HG02642 (cell line): ENCODE data around the gene AUTS2.
"Not testable (repeated sequence)": the region's sequence is repeated elsewhere in the genome, so short reads cannot be mapped to it uniquely, and the experiment has no call there.

Source experiments
- ATAC-seq: cut with Tn5 transposase; IDR thresholded peaks from one replicate; pipeline ENCODE4 v1.9.1; 2021; ENCODE audit warnings: mild to moderate bottlenecking; ENCODE audit not compliant: unreplicated experiment, poor library complexity

Gene AUTS2

GRCh38 chr7:70340236-70340635 is 742.0 kb downstream of the AUTS2 start:
- no peak for ATAC-seq

DNA sequence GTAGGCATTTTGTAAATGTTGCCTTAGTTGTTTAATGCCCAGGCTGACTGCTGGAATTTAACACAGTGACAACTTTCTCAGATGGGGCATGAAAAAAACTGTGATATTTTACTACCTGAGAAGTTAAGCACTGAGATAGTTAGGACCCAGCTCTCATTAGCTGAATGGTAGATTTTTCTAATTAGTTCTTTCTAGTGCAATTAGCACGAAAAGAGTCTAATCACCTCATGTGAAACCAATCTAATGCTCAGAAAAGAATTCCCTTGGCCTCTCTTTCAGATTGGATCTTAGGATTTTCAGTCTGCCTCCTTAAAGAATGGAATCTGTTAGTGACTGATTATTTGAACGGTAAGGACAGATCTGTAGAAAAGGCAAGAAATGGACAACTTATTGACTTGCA is 743.2 kb downstream of the AUTS2 start:
- ATAC-seq = no peak

DNA sequence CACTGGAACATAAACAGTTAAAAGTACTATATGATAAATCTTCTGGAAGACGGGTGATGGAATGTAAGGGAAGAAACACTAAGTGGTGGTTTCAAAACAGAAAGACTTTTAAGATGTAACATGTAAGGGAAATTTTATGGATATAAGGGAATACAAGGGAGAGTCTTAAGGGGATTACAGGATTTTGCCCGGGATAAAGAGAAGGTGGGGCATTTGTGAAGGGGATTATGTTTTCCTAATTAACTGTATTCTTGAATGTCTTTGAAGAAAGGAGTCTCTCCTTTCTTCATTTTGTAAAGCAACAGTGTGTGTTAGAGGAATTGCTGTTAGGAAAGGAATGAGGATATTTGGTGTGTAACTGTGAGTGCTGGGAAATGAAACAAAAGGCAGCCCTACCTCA is 745.2 kb downstream of the AUTS2 start:
- no peak for ATAC-seq

DNA sequence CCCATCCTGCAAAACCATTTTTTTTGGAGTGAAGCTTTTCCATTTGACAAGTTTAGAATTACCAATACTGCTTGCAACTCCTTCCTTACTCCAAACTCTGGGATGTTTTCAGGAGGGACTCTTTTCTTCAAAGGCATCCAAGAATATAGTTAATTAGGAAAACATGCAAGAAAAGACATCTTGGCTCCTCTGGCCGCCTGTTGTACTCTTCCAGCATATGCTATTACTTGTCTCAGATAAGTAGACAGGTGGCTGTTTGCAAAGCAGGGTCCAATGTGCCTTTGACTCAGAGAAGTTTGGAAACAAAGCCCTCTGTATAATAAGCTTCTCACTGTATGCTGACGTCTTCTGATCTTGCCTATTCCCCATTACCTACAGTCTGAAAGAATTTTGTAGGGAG is 746.5 kb downstream of the AUTS2 start:
- no peak for ATAC-seq

GRCh38 chr7:70346844-70347462 is 748.7 kb downstream of the AUTS2 start:
- no peak for ATAC-seq

GRCh38 chr7:70347463-70348254 is 749.4 kb downstream of the AUTS2 start:
- peak; percentile 97 for ATAC-seq

DNA sequence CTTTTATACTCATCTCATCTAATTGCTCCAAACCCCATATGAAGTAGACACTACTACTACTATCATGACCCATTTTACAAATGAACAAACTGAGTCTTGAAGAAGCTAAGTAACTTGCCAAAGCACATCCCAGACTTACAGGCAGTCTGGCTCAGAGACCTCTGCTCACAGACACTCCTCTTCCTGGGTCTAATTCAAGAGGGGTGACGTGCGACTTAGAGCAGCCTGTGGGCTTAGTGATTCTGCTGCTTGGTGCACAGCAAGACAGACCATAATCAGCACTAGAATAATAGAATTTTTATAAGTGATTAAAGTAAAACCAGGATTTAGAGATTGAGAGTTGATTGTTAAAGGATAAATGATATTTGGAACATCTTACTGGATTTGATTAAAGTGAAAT is 750.8 kb downstream of the AUTS2 start:
- no peak for ATAC-seq

- ATAC-seq = no peak
Measured at GRCh38 chr7:70349819-70350218, 751.5 kb downstream of the AUTS2 start.

DNA sequence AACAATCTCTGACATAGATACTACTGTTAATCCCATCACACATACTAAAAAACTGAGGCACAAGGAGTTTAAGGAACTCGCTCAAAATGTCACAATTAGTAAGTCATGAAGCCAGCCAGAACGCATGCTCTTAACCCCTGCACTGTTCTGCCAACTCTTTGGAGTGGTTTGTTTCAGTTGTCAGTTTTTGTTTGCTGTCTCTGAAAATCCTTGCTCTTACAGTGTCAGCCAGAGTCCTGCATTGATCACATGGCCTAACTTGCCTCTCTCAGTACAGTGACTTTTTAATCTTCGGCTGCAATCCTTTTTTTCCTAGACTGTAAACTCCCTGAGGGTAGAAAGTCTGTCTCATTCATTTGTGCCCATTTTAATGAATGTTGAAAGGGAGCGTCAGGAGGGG is 753.8 kb downstream of the AUTS2 start:
- ATAC-seq = no peak

- no peak for ATAC-seq
Measured at GRCh38 chr7:70352906-70353305, 754.6 kb downstream of the AUTS2 start.

GRCh38 chr7:70353330-70353945 is 755.2 kb downstream of the AUTS2 start:
- no peak for ATAC-seq

GRCh38 chr7:70353946-70354335 is 755.7 kb downstream of the AUTS2 start:
- no peak for ATAC-seq

DNA sequence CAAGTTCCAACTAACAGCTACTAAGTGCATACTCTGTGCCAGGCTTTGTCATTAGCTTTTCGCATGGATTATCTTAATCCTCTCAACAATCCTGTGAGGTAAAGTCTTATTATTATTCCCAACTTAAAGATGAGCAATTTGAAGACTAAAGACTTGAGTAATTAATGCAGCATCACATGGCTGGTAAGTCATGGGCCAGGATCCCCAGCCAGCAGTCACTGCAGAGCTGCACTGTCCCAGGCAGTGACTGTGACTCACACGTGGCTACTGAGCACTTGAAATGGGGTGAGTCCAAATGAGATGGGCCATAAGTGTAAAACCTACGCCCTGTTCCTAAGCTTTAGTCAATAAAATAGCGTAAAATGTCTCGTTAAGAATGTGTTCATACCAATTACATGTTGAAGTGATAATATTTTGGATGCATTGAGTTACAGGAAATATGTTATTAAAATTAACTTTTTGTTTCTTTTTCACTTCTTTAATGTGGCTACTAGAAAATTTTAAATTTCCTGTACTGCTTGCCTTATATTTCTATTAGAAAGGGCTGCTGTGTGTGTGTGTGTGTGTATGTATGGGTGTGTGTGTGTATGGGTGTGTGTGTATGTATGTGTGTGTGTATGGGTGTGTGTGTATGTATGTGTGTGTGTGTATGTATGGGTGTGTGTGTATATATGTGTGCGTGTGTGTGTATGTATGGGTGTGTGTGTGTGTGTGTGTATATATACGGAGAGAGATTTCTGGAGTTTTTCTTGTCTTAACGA is 756.3 kb downstream of the AUTS2 start:
- no peak for ATAC-seq

DNA sequence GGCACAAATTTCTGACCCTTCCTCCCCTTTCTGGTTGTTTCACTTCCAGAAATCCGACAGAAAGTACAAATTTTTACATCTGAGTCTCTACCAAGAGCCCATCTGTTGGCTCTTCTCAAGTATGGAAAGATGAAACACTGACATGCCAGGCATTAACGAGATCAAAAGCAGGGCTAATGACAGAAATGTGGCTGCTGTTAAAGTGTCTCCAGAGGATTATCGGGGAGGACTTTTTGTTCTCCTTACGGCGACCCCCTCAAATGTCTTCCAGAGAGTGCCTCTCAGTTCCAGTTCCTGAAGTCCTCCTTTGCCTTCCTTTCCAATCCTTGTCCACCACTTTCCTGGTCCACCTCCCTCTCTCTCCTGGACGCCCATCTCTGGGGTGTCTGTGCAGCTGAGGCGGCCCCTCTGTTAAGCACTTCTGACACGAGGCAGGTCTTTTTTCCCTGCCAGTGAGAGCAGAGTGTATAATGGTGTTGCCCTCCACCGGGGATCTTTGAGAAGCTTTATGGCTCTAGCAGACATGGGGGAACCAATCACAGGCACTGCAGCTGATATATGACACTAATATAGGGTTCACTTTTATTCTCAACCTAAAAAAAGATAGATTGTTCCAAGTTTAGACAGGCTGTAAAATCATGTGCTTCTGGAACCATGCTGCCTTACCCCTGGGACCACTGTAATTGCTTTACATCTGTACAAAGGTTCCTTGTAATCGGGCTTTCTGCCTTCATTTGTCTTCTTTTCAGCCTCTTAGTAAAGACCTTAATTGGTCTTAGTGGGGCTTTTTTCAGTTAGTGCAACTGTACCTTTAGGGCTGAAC is 757.1 kb downstream of the AUTS2 start:
- ATAC-seq = no peak

DNA sequence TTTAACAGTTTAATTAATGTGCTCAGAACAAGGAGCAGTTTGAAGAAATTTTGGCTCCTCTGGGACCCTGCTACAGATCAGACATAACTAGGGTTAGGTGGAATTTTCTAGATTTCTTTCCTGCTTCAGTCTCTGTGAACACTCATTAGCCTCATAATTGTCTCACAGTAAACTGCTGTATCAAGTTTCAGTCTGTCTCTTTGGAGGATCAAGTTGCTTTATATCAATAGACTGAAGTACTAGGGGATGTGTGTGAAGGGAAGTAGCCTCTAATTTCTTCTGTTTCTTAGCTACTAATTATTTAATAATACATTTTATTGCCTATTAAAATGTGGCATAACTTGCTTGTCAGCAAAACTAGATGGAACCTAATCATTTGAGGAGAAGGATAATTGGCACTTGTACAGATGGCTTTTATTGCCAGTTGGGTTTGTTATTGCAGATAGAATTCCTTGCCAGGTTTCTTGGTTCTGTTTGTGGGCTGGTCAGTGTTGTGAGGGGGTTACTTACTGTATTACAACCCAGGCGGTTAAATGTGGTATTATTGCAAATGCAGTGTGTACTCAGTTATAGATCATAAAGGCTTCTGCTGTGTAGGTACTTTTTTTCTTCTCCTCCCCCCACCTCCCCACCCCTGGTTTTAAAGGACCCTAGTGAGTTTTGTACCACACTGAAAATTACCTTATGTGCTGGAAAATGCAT is 758.0 kb downstream of the AUTS2 start:
- no peak for ATAC-seq

DNA sequence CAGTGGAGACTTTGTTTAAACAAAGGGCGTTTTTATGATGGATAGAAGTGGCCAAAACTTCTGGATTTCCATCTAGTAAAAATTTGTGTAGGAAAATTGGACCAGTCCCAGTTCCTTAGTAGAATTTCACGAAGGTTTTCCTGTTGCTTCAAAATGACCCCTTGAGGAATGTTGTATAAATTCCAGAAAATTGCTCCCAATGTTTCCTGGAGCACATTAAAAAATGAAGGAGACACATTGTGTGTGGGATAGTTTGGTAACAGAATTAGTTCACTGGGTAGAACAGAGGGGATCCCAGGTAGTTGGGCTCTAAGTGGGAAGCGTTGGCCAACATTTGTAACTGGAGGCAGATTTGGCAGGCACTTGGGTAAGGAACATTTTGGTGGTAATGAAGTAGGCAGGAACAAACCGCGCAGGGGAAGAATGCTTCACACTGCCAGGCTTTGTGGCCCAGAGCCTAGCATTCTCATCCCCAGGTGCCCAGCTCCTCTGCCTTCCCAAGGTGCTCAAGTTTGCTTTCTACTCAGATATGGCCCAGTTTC is 758.6 kb downstream of the AUTS2 start:
- ATAC-seq = no peak

DNA sequence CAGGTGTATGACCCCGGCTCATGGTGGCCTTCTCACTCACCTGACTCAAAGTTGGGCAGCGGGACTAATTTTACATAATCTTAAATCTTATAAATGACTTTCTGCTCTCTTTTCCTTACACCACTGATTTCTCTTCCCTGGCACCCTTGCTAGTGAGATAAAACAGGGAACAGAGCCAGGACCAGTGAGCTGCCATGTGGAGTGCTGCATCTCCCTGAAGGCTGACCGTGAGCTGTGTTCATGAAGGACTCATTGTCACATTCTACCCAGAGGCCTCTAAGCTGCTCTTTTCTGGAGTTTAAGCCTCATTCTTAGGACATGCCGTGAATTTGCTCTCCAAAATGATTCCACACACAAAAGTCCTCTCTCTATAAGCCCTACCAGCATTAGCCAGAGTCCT is 762.3 kb downstream of the AUTS2 start:
- no peak for ATAC-seq

DNA sequence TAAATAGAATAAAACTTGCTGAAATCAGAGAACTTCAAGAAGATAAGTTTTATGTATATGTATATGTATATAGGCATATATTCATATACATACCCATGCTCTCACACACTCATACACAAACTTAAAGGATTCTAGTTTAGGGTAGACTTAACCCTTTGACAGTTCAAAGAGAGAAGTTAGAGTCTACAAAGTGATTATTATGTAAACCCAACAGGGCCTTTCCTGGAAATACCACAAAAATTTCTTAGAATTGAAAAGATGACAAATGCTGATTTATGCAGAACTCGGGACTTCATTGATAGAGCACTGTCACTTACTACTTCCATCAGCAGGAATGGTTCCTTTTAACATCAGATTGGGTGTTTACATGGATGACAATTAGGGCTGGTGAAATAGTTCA is 763.5 kb downstream of the AUTS2 start:
- no peak for ATAC-seq

GRCh38 chr7:70364393-70364792 is 766.1 kb downstream of the AUTS2 start:
- ATAC-seq = not testable (repeated sequence)
